Measurements from ENCODE around the gene CAMK2A. TPM values are rescaled to one million over a fixed set of nuclear protein-coding genes. Genes with fewer than 3 reads are reported as not detected.

Gene CAMK2A
- total RNA-seq, 1 experiment from 2014 or later: not detected

- no TSS peak for BruUV-seq (replicated peaks)
- Mint-ChIP-seq H3K36me3 (ENCODE audit: insufficient read depth, unreplicated experiment) (no peaks in the 10 kb centered on the region), H3K27me3 (ENCODE audit: insufficient read depth, unreplicated experiment) (no peaks in the 10 kb centered on the region), H3K4me1 (ENCODE audit: low read depth, unreplicated experiment) (no peaks in the 10 kb centered on the region), H3K9me3 (ENCODE audit: unreplicated experiment) (no peaks in the 10 kb centered on the region), H3K4me3 (ENCODE audit: unreplicated experiment) (no peak overlapping the region), H3K27ac (ENCODE audit: unreplicated experiment) (no peak overlapping the region)
- no peak for TF ChIP-seq CTCF (IDR thresholded peaks at IDR 0.05; ENCODE audit: insufficient read depth in 1 of 2, low read depth in 1 of 2, low read length in 1 of 2, severe bottlenecking in 1 of 2, unreplicated experiment in 1 of 2)
- intact Hi-C loops (cut with micrococcal nuclease; ENCODE audit: unreplicated experiment): no loop called here
- ChIA-PET POLR2A (interaction anchor here (0.5 kb wide), 1 partner anchor 30 kb away, joined by 4 read pairs; no protein-coding TSS in a partner anchor), CTCF (interaction anchor here (0.6 kb wide), 1 partner anchor 13 kb away, joined by 4 read pairs; no protein-coding TSS in a partner anchor)
- H3K9me3 ChIP-seq: no peaks in the 10 kb centered on the region
- H3K4me3 ChIP-seq (ENCODE audit: low read depth, low read length): no peak overlapping the region
- H3K4me1 ChIP-seq: peaks cover 5% of the 10 kb centered on the region
- H3K27me3 ChIP-seq (replicated peaks; ENCODE audit: control insufficient read depth, insufficient read depth, low read length): no peaks in the 10 kb centered on the region
- no peak for DNase-seq
- no peaks in the 10 kb centered on the region for H3K36me3 ChIP-seq (ENCODE audit: control insufficient read depth, insufficient read depth, low read length)
Measured at GRCh38 chr5:150300496-150301169, 11.1 kb upstream of the CAMK2A start.

- DNase-seq: no peak
- ChIA-PET POLR2A (interaction anchor here (0.5 kb wide), 1 partner anchor 29 kb away, joined by 4 read pairs; no protein-coding TSS in a partner anchor), CTCF (interaction anchor here (0.6 kb wide), 1 partner anchor 12 kb away, joined by 4 read pairs; no protein-coding TSS in a partner anchor)
- intact Hi-C loops (cut with micrococcal nuclease; ENCODE audit: unreplicated experiment): no loop called here
- no peaks in the 10 kb centered on the region for H3K27me3 Mint-ChIP-seq (ENCODE audit: insufficient read depth, unreplicated experiment)
- Histone ChIP-seq H3K27me3 (replicated peaks; ENCODE audit: control insufficient read depth, insufficient read depth, low read length) (no peaks in the 10 kb centered on the region), H3K36me3 (ENCODE audit: control insufficient read depth, insufficient read depth, low read length) (no peaks in the 10 kb centered on the region), H3K4me1 (peaks cover 5% of the 10 kb centered on the region), H3K9me3 (no peaks in the 10 kb centered on the region), H3K4me3 (ENCODE audit: low read depth, low read length) (no peak overlapping the region)
- H3K27ac Mint-ChIP-seq (ENCODE audit: unreplicated experiment): no peak overlapping the region
- H3K4me1 Mint-ChIP-seq (ENCODE audit: low read depth, unreplicated experiment): no peaks in the 10 kb centered on the region
- H3K9me3 Mint-ChIP-seq (ENCODE audit: unreplicated experiment): no peaks in the 10 kb centered on the region
- BruUV-seq (replicated peaks): no TSS peak
- no peak overlapping the region for H3K4me3 Mint-ChIP-seq (ENCODE audit: unreplicated experiment)
- no peaks in the 10 kb centered on the region for H3K36me3 Mint-ChIP-seq (ENCODE audit: insufficient read depth, unreplicated experiment)
- TF ChIP-seq CTCF (IDR thresholded peaks at IDR 0.05; ENCODE audit: insufficient read depth in 1 of 2, low read depth in 1 of 2, low read length in 1 of 2, severe bottlenecking in 1 of 2, unreplicated experiment in 1 of 2): no peak
Measured at GRCh38 chr5:150299571-150300327, 10.2 kb upstream of the CAMK2A start.

- no peaks in the 10 kb centered on the region for H3K36me3 ChIP-seq (ENCODE audit: control insufficient read depth, insufficient read depth, low read length)
- H3K9me3 ChIP-seq: no peaks in the 10 kb centered on the region
- no peaks in the 10 kb centered on the region for H3K9me3 Mint-ChIP-seq (ENCODE audit: unreplicated experiment)
- H3K4me1 ChIP-seq: peaks cover 5% of the 10 kb centered on the region
- H3K4me1 Mint-ChIP-seq (ENCODE audit: low read depth, unreplicated experiment): no peaks in the 10 kb centered on the region
- H3K4me3 Mint-ChIP-seq (ENCODE audit: unreplicated experiment): no peak overlapping the region
- DNase-seq: no peak
- H3K27me3 Mint-ChIP-seq (ENCODE audit: insufficient read depth, unreplicated experiment): no peaks in the 10 kb centered on the region
- CTCF ChIA-PET: no interaction called here
- BruUV-seq (replicated peaks): no TSS peak
- no peak overlapping the region for H3K4me3 ChIP-seq (ENCODE audit: low read depth, low read length)
- no peaks in the 10 kb centered on the region for H3K36me3 Mint-ChIP-seq (ENCODE audit: insufficient read depth, unreplicated experiment)
- H3K27ac Mint-ChIP-seq (ENCODE audit: unreplicated experiment): no peak overlapping the region
- TF ChIP-seq CTCF (IDR thresholded peaks at IDR 0.05; ENCODE audit: insufficient read depth in 1 of 2, low read depth in 1 of 2, low read length in 1 of 2, severe bottlenecking in 1 of 2, unreplicated experiment in 1 of 2): no peak
- H3K27me3 ChIP-seq (replicated peaks; ENCODE audit: control insufficient read depth, insufficient read depth, low read length): no peaks in the 10 kb centered on the region
- POLR2A ChIA-PET: no interaction called here
- intact Hi-C loops (cut with micrococcal nuclease; ENCODE audit: unreplicated experiment): no loop called here
Measured at GRCh38 chr5:150298701-150299451, 9.3 kb upstream of the CAMK2A start.
